ENCODE measurements around the gene TBX10.

DNA sequence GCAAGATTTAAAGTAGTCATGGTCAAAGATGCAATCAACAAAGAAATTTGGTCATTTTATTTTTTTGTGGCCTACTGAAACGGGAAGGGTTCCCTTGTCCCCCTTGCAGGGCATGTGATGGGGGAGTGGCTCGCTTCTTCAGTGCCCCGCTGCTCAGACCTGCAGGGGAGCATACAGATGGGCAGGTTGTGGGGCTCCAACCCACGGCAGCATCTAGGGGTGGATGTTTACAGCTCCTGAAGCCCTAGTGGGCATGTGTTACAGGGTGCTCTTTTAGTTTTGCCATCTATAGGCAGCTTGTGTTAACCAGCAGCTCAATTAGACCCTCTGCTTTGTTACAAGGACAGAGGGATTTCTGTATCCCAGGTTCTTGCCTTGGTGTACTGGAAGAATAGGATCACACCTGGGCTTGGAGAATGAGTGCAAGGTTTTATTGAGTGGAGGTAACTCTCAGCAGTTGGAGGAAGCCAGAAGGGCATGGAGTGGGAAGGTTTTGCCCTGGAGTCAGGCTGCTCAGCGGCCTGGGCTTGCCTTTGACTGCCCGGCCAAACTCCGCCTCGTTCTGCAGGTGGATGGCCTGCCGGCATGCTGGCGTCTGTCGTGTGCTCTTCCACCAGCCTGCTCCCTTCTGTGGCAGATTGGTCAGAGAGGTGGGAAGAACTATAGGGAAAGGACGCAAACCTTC lies 46.5 kb downstream of the TBX10 start:
- TF ChIP-seq, protein P1, sequence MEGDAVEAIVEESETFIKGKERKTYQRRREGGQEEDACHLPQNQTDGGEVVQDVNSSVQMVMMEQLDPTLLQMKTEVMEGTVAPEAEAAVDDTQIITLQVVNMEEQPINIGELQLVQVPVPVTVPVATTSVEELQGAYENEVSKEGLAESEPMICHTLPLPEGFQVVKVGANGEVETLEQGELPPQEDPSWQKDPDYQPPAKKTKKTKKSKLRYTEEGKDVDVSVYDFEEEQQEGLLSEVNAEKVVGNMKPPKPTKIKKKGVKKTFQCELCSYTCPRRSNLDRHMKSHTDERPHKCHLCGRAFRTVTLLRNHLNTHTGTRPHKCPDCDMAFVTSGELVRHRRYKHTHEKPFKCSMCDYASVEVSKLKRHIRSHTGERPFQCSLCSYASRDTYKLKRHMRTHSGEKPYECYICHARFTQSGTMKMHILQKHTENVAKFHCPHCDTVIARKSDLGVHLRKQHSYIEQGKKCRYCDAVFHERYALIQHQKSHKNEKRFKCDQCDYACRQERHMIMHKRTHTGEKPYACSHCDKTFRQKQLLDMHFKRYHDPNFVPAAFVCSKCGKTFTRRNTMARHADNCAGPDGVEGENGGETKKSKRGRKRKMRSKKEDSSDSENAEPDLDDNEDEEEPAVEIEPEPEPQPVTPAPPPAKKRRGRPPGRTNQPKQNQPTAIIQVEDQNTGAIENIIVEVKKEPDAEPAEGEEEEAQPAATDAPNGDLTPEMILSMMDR (IDR thresholded peaks at IDR 0.05) = no peak
- no peak for TF ChIP-seq POLR2A (IDR thresholded peaks at IDR 0.05)

All from upper lobe of left lung (tissue), 4 donors.